ENCODE data around the gene BARD1.

BARD1 gene

DNA sequence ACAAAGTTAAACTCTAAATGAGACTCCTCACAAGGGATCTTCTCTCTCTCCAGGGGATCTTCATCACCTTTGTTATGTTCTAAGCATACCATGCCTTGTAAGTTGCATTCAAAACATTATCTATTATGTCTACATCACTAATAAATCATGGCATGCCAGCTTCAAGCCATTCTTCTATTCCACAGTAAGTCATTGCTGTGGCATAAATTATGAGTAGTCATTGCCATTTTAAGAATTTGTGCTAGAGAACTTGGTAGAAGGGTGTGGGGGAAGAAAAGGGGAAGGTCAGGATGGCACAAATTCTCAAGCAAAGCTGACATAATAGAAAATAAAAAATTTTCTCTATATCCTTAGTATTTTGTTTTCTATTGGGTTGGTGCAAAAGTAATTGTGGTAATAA, 33.5 kb downstream of the BARD1 start:
- no peak overlapping the region for H2AFZ ChIP-seq (ENCODE audit: low read length)
- peaks cover 9% of the 10 kb centered on the region for H3K4me1 ChIP-seq (ENCODE audit: insufficient read depth, low read length, poor library complexity, severe bottlenecking)
- no peaks in the 10 kb centered on the region for H3K9me2 ChIP-seq (replicated peaks; ENCODE audit: low read depth, low read length)
- peaks cover 55% of the 10 kb centered on the region for H3K79me2 ChIP-seq (ENCODE audit: insufficient read depth, low read length)
- H3K9me3 ChIP-seq (ENCODE audit: insufficient read depth, low read depth, low read length): peaks cover 17% of the 10 kb centered on the region; the same call in 1 of the 2 replicates
- no peak overlapping the region for H3K9ac ChIP-seq (ENCODE audit: low read depth, low read length, poor library complexity, severe bottlenecking)
- no peak overlapping the region for H3K4me3 ChIP-seq (ENCODE audit: low read length, poor library complexity, severe bottlenecking)
- no peaks in the 10 kb centered on the region for H3F3A ChIP-seq (ENCODE audit: low read depth)
- H4K20me1 ChIP-seq (ENCODE audit: insufficient read depth, low read length, poor library complexity, severe bottlenecking): peaks cover 12% of the 10 kb centered on the region
- H3K4me2 ChIP-seq (ENCODE audit: low read depth, low read length, poor library complexity, severe bottlenecking): no peak overlapping the region
- peaks cover 70% of the 10 kb centered on the region for H3K36me3 ChIP-seq (ENCODE audit: insufficient read depth, low read length)
- TF ChIP-seq EZH2phosphoT487 (IDR thresholded peaks at IDR 0.05; ENCODE audit: borderline replicate concordance): no peak
- no peak for TF ChIP-seq CTCF (conservative IDR thresholded peaks at IDR 0.05; ENCODE audit: low read length)
- no peaks in the 10 kb centered on the region for H3K27me3 ChIP-seq (ENCODE audit: insufficient read depth, low read length, poor library complexity, severe bottlenecking)

- no peak overlapping the region for H2AFZ ChIP-seq (ENCODE audit: low read length)
- no peaks in the 10 kb centered on the region for H3K9me2 ChIP-seq (replicated peaks; ENCODE audit: low read depth, low read length)
- H3K36me3 ChIP-seq (ENCODE audit: insufficient read depth, low read length): peaks cover 55% of the 10 kb centered on the region
- H3K9me3 ChIP-seq (ENCODE audit: insufficient read depth, low read depth, low read length): peaks cover 17% of the 10 kb centered on the region; the same call in 1 of the 2 replicates
- no peaks in the 10 kb centered on the region for H3K27me3 ChIP-seq (ENCODE audit: insufficient read depth, low read length, poor library complexity, severe bottlenecking)
- peaks cover 6% of the 10 kb centered on the region for H3K4me1 ChIP-seq (ENCODE audit: insufficient read depth, low read length, poor library complexity, severe bottlenecking)
- no peaks in the 10 kb centered on the region for H3F3A ChIP-seq (ENCODE audit: low read depth)
- H4K20me1 ChIP-seq (ENCODE audit: insufficient read depth, low read length, poor library complexity, severe bottlenecking): peaks cover 9% of the 10 kb centered on the region
- H3K4me2 ChIP-seq (ENCODE audit: low read depth, low read length, poor library complexity, severe bottlenecking): no peak overlapping the region
- H3K9ac ChIP-seq (ENCODE audit: low read depth, low read length, poor library complexity, severe bottlenecking): no peak overlapping the region
- TF ChIP-seq EZH2phosphoT487 (IDR thresholded peaks at IDR 0.05; ENCODE audit: borderline replicate concordance) (no peak), CTCF (conservative IDR thresholded peaks at IDR 0.05; ENCODE audit: low read length) (no peak)
- H3K4me3 ChIP-seq (ENCODE audit: low read length, poor library complexity, severe bottlenecking): no peak overlapping the region
- H3K79me2 ChIP-seq (ENCODE audit: insufficient read depth, low read length): peaks cover 38% of the 10 kb centered on the region
Measured at GRCh38 chr2:214774108-214774507, 35.4 kb downstream of the BARD1 start.

DNA sequence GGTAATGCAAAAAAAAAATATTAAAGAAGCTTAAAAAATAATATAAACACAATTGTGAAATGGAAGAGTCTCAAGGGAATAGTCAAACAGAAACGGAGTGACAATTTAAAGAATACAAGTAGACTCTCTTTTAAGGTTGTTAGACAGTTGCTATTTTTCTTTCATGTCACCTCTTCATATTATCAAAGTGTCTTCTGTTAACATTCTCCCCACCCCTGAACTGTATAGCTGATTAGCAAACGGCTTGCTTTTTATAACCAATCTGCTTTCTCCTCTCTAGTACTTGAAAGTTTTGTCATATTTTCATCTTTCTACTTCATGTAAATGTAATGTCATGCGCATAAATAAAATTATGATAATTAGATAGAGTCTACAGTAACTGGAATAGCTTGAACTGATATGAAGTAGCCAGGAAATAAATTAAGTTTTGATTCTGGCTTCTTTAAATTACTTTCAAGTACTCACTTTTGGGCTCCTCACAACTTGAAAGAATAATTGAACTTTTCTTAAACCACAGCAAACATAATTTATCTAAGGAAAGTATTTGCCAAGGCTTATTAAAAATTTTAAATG, 37.0 kb downstream of the BARD1 start:
- Histone ChIP-seq H3K4me3 (ENCODE audit: low read length, poor library complexity, severe bottlenecking) (no peak overlapping the region), H3K4me2 (ENCODE audit: low read depth, low read length, poor library complexity, severe bottlenecking) (no peak overlapping the region)
- TF ChIP-seq CTCF (conservative IDR thresholded peaks at IDR 0.05; ENCODE audit: low read length) (no peak), EZH2phosphoT487 (IDR thresholded peaks at IDR 0.05; ENCODE audit: borderline replicate concordance) (no peak)

More for the DNA sequence above, 37.0 kb downstream of the BARD1 start:
- Histone ChIP-seq H3K36me3 (ENCODE audit: insufficient read depth, low read length) (peaks cover 61% of the 10 kb centered on the region), H3K79me2 (ENCODE audit: insufficient read depth, low read length) (peaks cover 30% of the 10 kb centered on the region), H3K9me3 (ENCODE audit: insufficient read depth, low read depth, low read length) (peaks cover 17% of the 10 kb centered on the region; the same call in 1 of the 2 replicates), H3K27me3 (ENCODE audit: insufficient read depth, low read length, poor library complexity, severe bottlenecking) (no peaks in the 10 kb centered on the region), H3K4me1 (ENCODE audit: insufficient read depth, low read length, poor library complexity, severe bottlenecking) (peaks cover 6% of the 10 kb centered on the region), H3K9ac (ENCODE audit: low read depth, low read length, poor library complexity, severe bottlenecking) (no peak overlapping the region), H2AFZ (ENCODE audit: low read length) (no peak overlapping the region), H4K20me1 (ENCODE audit: insufficient read depth, low read length, poor library complexity, severe bottlenecking) (peaks cover 5% of the 10 kb centered on the region), H3K9me2 (replicated peaks; ENCODE audit: low read depth, low read length) (no peaks in the 10 kb centered on the region), H3F3A (ENCODE audit: low read depth) (no peaks in the 10 kb centered on the region)

Measured in Loucy (cell line).